GM12891 (cell line): ENCODE measurements around the gene LTO1.

ENCODE experiments used
- POLR2A ChIP-seq: IDR thresholded peaks from 2 replicates; pipeline ENCODE4 v1.6.1; 2011; ENCODE audit warnings: low read depth, low read length, control low read depth
- POLR2AphosphoS5 ChIP-seq: IDR thresholded peaks from 2 replicates; pipeline ENCODE4 v1.6.1; 2011; ENCODE audit warnings: low read depth, low read length, control low read depth
- POU2F2 ChIP-seq: IDR thresholded peaks from 2 replicates; pipeline ENCODE4 v1.6.1; 2011; ENCODE audit warnings: low read depth, mild to moderate bottlenecking, control low read depth, low read length, moderate library complexity
- SPI1 ChIP-seq: IDR thresholded peaks from 2 replicates; pipeline ENCODE4 v1.6.1; 2011; ENCODE audit warnings: low read depth, low read length, control low read depth
- TAF1 ChIP-seq: IDR thresholded peaks from 2 replicates; pipeline ENCODE4 v1.6.1; 2011; ENCODE audit warnings: low read depth, low read length, control low read depth

GRCh38 chr11:69630017-69630416 lies 45.1 kb downstream of the LTO1 start:
- TF ChIP-seq POLR2A (no peak), SPI1 (no peak), POLR2AphosphoS5 (no peak), TAF1 (no peak), POU2F2 (no peak)
